HepG2 (cell line): ENCODE measurements around the gene HORMAD2. TPM values are rescaled to one million over a fixed set of nuclear protein-coding genes. Genes with fewer than 3 reads are reported as not detected.

Source experiments
- ATAC-seq: fragments of 200-7000 bp; cut with Tn5 transposase; 3 replicates; pipeline ENCODE4 v1.9.1; 2020; ENCODE audit warnings: mild to moderate bottlenecking, moderate library complexity
- BruUV-seq: library from RNA; stranded (reverse); fragments of 400-500 nt; replicated peaks from 2 replicates; lab custom pipeline; 2021; lab: Mats Ljungman, UMichigan
- CTCF ChIA-PET: fragments of 300-600 bp; formaldehyde crosslinking; extraction: SDS; loops from one replicate; lab custom pipeline; 2021; ENCODE audit warnings: low total read pairs, inconsistent platforms, low intra/inter-chr PET ratio; lab: Yijun Ruan, JAX
- POLR2A ChIA-PET: fragments of 350-600 bp; sonication (Branson Sonifier 250); formaldehyde crosslinking; loops from one replicate; lab custom pipeline; 2020; ENCODE audit warnings: antibody characterized with exemption, inconsistent platforms; lab: Yijun Ruan, JAX
- DNase-seq: peaks from one replicate; pipeline ENCODE4 v3.0.0-alpha.2; 2015; ENCODE audit warnings: low spot score
- FAIRE-seq: peaks from 3 replicates; lab custom pipeline; 2011; peaks lifted over from hg19 to GRCh38; lab: Jason Lieb, UNC
- H2AFZ ChIP-seq: one replicate; pipeline ENCODE4 v1.6.1; 2011; ENCODE audit warnings: low read length, inconsistent platforms
- H3K27ac ChIP-seq: fragments of 300-600 bp; 3 replicates; pipeline ENCODE4 v1.8.0; 2011; ENCODE audit warnings: mixed run types, mild to moderate bottlenecking, mixed read lengths, low read length, inconsistent platforms; ENCODE audit not compliant: insufficient read depth; ENCODE audit errors: extremely low read length
- H3K27me3 ChIP-seq, 2 experiments: fragments of 200-600 bp in 1 of 2; 2 replicates in 1 of 2; 3 replicates in 1 of 2; pipeline versions ENCODE4 v1.6.0 to v1.8.0; 2011; ENCODE audit warnings: low read length in 2 of 2, mild to moderate bottlenecking in 2 of 2, moderate library complexity in 2 of 2, inconsistent platforms in 1 of 2; ENCODE audit not compliant: insufficient read depth in 2 of 2, control insufficient read depth in 1 of 2
- H3K36me3 ChIP-seq, 2 experiments: fragments of 200-600 bp in 1 of 2; replicated peaks in 1 of 2; 2 replicates in 1 of 2; 3 replicates in 1 of 2; pipeline versions ENCODE4 v1.5.1 to v1.8.0; 2011; ENCODE audit warnings: low read length in 2 of 2, inconsistent platforms in 1 of 2; ENCODE audit not compliant: insufficient read depth in 2 of 2, control insufficient read depth in 1 of 2
- H3K4me1 ChIP-seq: 2 replicates; pipeline ENCODE4 v1.5.1; 2012; ENCODE audit warnings: low read length, inconsistent platforms; ENCODE audit not compliant: insufficient read depth
- H3K4me2 ChIP-seq: 2 replicates; pipeline ENCODE4 v1.6.0; 2011; ENCODE audit warnings: low read depth, low read length, inconsistent platforms
- H3K4me3 ChIP-seq, 3 experiments: fragments of 200-600 bp in 1 of 3; sonication (generic), shearing (Covaris generic) in 1 of 3; replicated peaks in 1 of 3; 2 replicates each; pipeline ENCODE4 v1.5.1; 2011 to 2016; ENCODE audit warnings: low read length in 3 of 3, inconsistent platforms in 2 of 3, low read depth in 2 of 3, mild to moderate bottlenecking in 2 of 3, control low read depth in 1 of 3, mixed read lengths in 1 of 3; ENCODE audit not compliant: insufficient read depth in 1 of 3
- H3K79me2 ChIP-seq: one replicate; pipeline ENCODE4 v1.6.1; 2011; ENCODE audit warnings: low read length, inconsistent platforms; ENCODE audit not compliant: insufficient read depth
- H3K9ac ChIP-seq: 2 replicates; pipeline ENCODE4 v1.6.0; 2011; ENCODE audit warnings: mild to moderate bottlenecking, low read depth, low read length, inconsistent platforms; ENCODE audit not compliant: insufficient read depth
- H3K9me3 ChIP-seq: 2 replicates; pipeline ENCODE4 v1.5.1; 2012; ENCODE audit warnings: mild to moderate bottlenecking, low read length
- H4K20me1 ChIP-seq: 2 replicates; pipeline ENCODE4 v1.6.0; 2011; ENCODE audit warnings: inconsistent platforms, mild to moderate bottlenecking, low read length, moderate library complexity; ENCODE audit not compliant: insufficient read depth
- ELF4 ChIP-seq: sonication (generic); formaldehyde crosslinking; IDR thresholded peaks from 2 replicates; pipeline ENCODE4 v1.5.0; 2020; ENCODE audit warnings: missing genetic modification reagents, mild to moderate bottlenecking, moderate library complexity, borderline replicate concordance
- MED1 ChIP-seq: sonication (generic); formaldehyde crosslinking; IDR thresholded peaks from 2 replicates; pipeline ENCODE4 v1.4.0; 2020; ENCODE audit warnings: missing genetic modification reagents
- NR2F6 ChIP-seq, 2 experiments: IDR thresholded peaks; 2 replicates each; pipeline ENCODE4 v1.6.1; 2016; ENCODE audit warnings: antibody characterized with exemption in 1 of 2, mild to moderate bottlenecking in 1 of 2
- SP5 ChIP-seq: IDR thresholded peaks from 2 replicates; pipeline ENCODE4 v1.6.1; 2016; ENCODE audit warnings: low read depth, borderline replicate concordance
- ZNF142 ChIP-seq: sonication (generic); formaldehyde crosslinking; IDR thresholded peaks from 2 replicates; pipeline ENCODE4 v1.4.0; 2020; ENCODE audit warnings: missing genetic modification reagents
- ZNF337 ChIP-seq: sonication (generic); formaldehyde crosslinking; IDR thresholded peaks from 2 replicates; pipeline ENCODE4 v1.5.1; 2020; ENCODE audit warnings: missing genetic modification reagents, low read depth, mild to moderate bottlenecking, borderline replicate concordance
- WGBS: methylation state at CpG from one replicate; pipeline ENCODE4 v1.1.6; 2017; ENCODE audit warnings: low lambda C conversion rate; 5-methylcytosine and 5-hydroxymethylcytosine counted together
- in situ Hi-C: cut with HindIII; loops from 2 replicates; pipeline ENCODE4 v1.10.0; 2017; ENCODE audit warnings: low pct_unique_long_range_greater_than_20kb; ENCODE audit not compliant: extremely low pct_ligation_motif_present
- intact Hi-C: fragments of 100-400 bp; cut with micrococcal nuclease; formaldehyde crosslinking; loops from one replicate; pipeline ENCODE4 v1.10.0; 2022; ENCODE audit not compliant: unreplicated experiment
- polyA plus RNA-seq, 8 experiments: library from polyadenylated mRNA; depleted of rRNA in 3 of 8; stranded (reverse) in 7 of 8; unstranded in 1 of 8; fragments of >200 nt; fragmentation: Illumina TruSeq in 4 of 8; extraction: Trizol in 4 of 8; gene quantifications; 2 replicates each; pipeline versions ENCODE4 v1.2.1 to v1.2.3, GENCODE V29; 2011 to 2016; ENCODE audit warnings: low read depth in 4 of 8, missing spikeins in 1 of 8, mixed read lengths in 1 of 8; ENCODE audit not compliant: insufficient read depth in 1 of 8
- total RNA-seq, 5 experiments: library from RNA; depleted of rRNA; stranded (reverse); fragments of >200 nt; fragmentation: Illumina TruSeq; extraction: Trizol; gene quantifications; 2 replicates each; pipeline ENCODE4 v1.2.3, GENCODE V29; 2016; ENCODE audit warnings: low read depth in 1 of 5
- TF ChIP-seq, protein P1 (sequence below): sonication (generic); formaldehyde crosslinking; IDR thresholded peaks from 2 replicates; pipeline ENCODE4 v1.4.0; 2020; ENCODE audit warnings: missing genetic modification reagents, mild to moderate bottlenecking, borderline replicate concordance
- TF ChIP-seq, protein P2 (sequence below): IDR thresholded peaks from 2 replicates; pipeline ENCODE4 v1.4.0; 2020; ENCODE audit warnings: mild to moderate bottlenecking, missing genetic modification reagents
- TF ChIP-seq, protein P3 (sequence below): IDR thresholded peaks from 2 replicates; pipeline ENCODE4 v1.6.1; 2012; ENCODE audit warnings: low read depth, low read length, improper control_type of control experiment
- TF ChIP-seq, protein P4 (sequence below): IDR thresholded peaks from 2 replicates; pipeline ENCODE4 v1.6.1; 2016

Gene HORMAD2
- total and polyA plus RNA-seq, 2 of the 13 experiments (the other 11 are each of a cell fraction or from before 2014, with no cell fraction given): not detected

DNA sequence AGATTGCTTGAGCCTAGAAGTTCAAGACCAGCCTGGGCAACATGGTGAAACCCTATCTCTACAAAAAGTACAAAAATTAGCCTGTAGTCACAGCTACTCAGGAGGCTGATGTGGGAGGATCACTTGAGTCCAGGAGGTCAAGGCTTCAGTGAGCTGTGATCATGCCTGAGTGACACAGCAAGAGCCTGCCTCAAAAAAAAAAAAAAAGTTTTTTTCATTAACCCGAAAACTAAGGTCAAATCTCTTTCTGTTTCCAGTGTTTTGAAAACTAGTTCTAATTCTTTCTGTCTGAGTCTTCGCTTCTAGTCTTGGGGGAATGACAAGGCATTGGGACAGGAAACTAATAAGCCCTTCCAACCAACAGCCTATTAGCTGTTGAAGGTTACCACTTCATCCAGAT lies 108.6 kb downstream of the HORMAD2 start:
- FAIRE-seq: no peak
- peak; percentile 57 for DNase-seq
- Histone ChIP-seq H3K27me3 (no peaks in the 10 kb centered on the region), H3K9ac (no peak overlapping the region), H3K4me2 (no peak overlapping the region; the same call in 1 of the 2 replicates), H3K36me3 (no peaks in the 10 kb centered on the region), H3K4me1 (peaks cover 83% of the 10 kb centered on the region), H3K27ac (peak overlapping the region; percentile 56), H2AFZ (no peak overlapping the region), H3K4me3 (no peak overlapping the region), H3K9me3 (no peaks in the 10 kb centered on the region), H3K79me2 (no peaks in the 10 kb centered on the region), H4K20me1 (no peaks in the 10 kb centered on the region)
- BruUV-seq: no TSS peak
- peak; percentile 66; the same call in 2 of the 3 replicates for ATAC-seq
- CTCF ChIA-PET: no interaction called here
- 61% methylated on average over 2 of the region's 2 CpGs for WGBS
- POLR2A ChIA-PET: interaction anchor here (0.7 to 1.4 kb wide), 3 partner anchors 20 to 872 kb away, joined by 3 to 4 read pairs (median 4); no protein-coding TSS in a partner anchor
- in situ Hi-C loops (no loop called here), intact Hi-C loops (no loop called here)
- TF ChIP-seq NR2F6 (IDR thresholded peaks at IDR 0.05) (peak; percentile 17; the same call in 1 of the 2 replicates), NR2F6 (CRISPR knock-in tag; IDR thresholded peaks at IDR 0.05) (peak; percentile 45), SP5 (CRISPR knock-in tag) (peak; percentile 75), ZNF337 (CRISPR knock-in tag) (no peak), ZNF142 (CRISPR knock-in tag) (0 out of 2 replicates have a peak, but pooled peaks have one; percentile 39), ELF4 (CRISPR knock-in tag) (no peak), MED1 (CRISPR knock-in tag) (peak; percentile 43)
- TF ChIP-seq, protein P1, sequence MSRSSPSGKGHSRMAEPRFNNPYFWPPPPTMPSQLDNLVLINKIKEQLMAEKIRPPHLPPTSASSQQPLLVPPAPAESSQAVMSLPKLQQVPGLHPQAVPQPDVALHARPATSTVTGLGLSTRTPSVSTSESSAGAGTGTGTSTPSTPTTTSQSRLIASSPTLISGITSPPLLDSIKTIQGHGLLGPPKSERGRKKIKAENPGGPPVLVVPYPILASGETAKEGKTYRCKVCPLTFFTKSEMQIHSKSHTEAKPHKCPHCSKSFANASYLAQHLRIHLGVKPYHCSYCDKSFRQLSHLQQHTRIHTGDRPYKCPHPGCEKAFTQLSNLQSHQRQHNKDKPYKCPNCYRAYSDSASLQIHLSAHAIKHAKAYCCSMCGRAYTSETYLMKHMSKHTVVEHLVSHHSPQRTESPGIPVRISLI (CRISPR knock-in tag): peak; percentile 54; the same call in 1 of the 2 replicates
- TF ChIP-seq, protein P2, sequence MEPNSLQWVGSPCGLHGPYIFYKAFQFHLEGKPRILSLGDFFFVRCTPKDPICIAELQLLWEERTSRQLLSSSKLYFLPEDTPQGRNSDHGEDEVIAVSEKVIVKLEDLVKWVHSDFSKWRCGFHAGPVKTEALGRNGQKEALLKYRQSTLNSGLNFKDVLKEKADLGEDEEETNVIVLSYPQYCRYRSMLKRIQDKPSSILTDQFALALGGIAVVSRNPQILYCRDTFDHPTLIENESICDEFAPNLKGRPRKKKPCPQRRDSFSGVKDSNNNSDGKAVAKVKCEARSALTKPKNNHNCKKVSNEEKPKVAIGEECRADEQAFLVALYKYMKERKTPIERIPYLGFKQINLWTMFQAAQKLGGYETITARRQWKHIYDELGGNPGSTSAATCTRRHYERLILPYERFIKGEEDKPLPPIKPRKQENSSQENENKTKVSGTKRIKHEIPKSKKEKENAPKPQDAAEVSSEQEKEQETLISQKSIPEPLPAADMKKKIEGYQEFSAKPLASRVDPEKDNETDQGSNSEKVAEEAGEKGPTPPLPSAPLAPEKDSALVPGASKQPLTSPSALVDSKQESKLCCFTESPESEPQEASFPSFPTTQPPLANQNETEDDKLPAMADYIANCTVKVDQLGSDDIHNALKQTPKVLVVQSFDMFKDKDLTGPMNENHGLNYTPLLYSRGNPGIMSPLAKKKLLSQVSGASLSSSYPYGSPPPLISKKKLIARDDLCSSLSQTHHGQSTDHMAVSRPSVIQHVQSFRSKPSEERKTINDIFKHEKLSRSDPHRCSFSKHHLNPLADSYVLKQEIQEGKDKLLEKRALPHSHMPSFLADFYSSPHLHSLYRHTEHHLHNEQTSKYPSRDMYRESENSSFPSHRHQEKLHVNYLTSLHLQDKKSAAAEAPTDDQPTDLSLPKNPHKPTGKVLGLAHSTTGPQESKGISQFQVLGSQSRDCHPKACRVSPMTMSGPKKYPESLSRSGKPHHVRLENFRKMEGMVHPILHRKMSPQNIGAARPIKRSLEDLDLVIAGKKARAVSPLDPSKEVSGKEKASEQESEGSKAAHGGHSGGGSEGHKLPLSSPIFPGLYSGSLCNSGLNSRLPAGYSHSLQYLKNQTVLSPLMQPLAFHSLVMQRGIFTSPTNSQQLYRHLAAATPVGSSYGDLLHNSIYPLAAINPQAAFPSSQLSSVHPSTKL (CRISPR knock-in tag): peak; percentile 58
- TF ChIP-seq, protein P3, sequence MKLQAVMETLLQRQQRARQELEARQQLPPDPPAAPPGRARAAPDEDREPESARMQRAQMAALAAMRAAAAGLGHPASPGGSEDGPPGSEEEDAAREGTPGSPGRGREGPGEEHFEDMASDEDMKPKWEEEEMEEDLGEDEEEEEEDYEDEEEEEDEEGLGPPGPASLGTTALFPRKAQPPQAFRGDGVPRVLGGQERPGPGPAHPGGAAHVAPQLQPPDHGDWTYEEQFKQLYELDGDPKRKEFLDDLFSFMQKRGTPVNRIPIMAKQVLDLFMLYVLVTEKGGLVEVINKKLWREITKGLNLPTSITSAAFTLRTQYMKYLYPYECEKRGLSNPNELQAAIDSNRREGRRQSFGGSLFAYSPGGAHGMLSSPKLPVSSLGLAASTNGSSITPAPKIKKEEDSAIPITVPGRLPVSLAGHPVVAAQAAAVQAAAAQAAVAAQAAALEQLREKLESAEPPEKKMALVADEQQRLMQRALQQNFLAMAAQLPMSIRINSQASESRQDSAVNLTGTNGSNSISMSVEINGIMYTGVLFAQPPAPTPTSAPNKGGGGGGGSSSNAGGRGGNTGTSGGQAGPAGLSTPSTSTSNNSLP: 0 out of 2 replicates have a peak, but pooled peaks have one; percentile 27
- TF ChIP-seq, protein P4, sequence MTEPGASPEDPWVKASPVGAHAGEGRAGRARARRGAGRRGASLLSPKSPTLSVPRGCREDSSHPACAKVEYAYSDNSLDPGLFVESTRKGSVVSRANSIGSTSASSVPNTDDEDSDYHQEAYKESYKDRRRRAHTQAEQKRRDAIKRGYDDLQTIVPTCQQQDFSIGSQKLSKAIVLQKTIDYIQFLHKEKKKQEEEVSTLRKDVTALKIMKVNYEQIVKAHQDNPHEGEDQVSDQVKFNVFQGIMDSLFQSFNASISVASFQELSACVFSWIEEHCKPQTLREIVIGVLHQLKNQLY (CRISPR knock-in tag): 0 out of 2 replicates have a peak, but pooled peaks have one; percentile 27
